ENCODE results near the gene PDGFD. TPM values are rescaled to one million over a fixed set of nuclear protein-coding genes. Genes with fewer than 3 reads are reported as not detected.

The PDGFD gene
- total and polyA plus RNA-seq, 2 donors (not counting 3 experiments of a cell fraction or from before 2014, with no cell fraction given), result 6.3 to 13.1 TPM

DNA sequence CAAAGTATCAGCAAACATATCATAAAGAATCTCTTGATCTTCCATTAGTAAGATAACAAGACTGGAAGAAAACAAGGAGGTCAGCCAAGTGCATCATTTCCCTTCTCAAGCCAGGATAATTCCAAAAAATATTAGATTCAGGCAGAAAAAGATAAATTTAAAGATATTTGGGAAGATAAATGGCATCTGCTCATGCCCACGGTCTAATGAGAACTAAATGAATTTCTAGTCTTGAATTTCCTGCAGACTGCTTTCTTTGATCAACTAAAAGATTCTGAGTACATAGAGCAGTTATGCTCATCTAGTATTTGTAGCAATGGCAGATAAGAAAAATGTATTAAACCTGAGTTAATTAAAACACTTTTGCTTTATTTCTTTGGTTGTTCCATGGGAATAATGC lies 96.4 kb downstream of the PDGFD start:
- ChIA-PET CTCF (no interaction called here), POLR2A (no interaction called here)
- H3K27me3 ChIP-seq (ENCODE audit: control insufficient read depth in 2 of 2, insufficient read depth in 2 of 2, low read length in 2 of 2), result no peaks in the 10 kb centered on the region
- intact Hi-C loops (cut with micrococcal nuclease), result no loop called here
- no peak for FAIRE-seq
- dilution Hi-C loops (cut with MboI; ENCODE audit: extremely low pct_ligation_motif_present, low sequenced_read_pairs), result no loop called here
- H3K4me3 ChIP-seq (replicated peaks in 1 of 3; ENCODE audit: insufficient read depth in 1 of 3, low read depth in 1 of 3, low read length in 3 of 3), result no peak overlapping the region
- H2AFZ ChIP-seq (ENCODE audit: low read depth, low read length), result no peak overlapping the region
- no peaks in the 10 kb centered on the region for H3K36me3 ChIP-seq (ENCODE audit: control insufficient read depth in 2 of 2, extremely low read depth in 1 of 2, insufficient read depth in 2 of 2, low read length in 2 of 2)
- BruUV-seq (replicated peaks), result no TSS peak
- H3K27ac ChIP-seq (ENCODE audit: insufficient read depth, low read depth, low read length), result no peak overlapping the region
- H3K79me2 ChIP-seq (ENCODE audit: control insufficient read depth, insufficient read depth, low read length), result no peaks in the 10 kb centered on the region
- H3K9me1 ChIP-seq (replicated peaks; ENCODE audit: control insufficient read depth, extremely low read depth, insufficient read depth, low read length), result no peaks in the 10 kb centered on the region
- DNase-seq (ENCODE audit: low read depth, low spot score), result no peak
- H3K4me1 ChIP-seq (ENCODE audit: control insufficient read depth, extremely low read depth, insufficient read depth, low read length), result no peaks in the 10 kb centered on the region
- no peaks in the 10 kb centered on the region for H3K9me3 ChIP-seq (replicated peaks; ENCODE audit: control insufficient read depth, insufficient read depth, low read length)
- no peak for TF ChIP-seq GATA2 (IDR thresholded peaks at IDR 0.05; ENCODE audit: insufficient read depth, insufficient read length, low read depth, low read length)
- no peak for TF ChIP-seq JUN (IDR thresholded peaks at IDR 0.05; ENCODE audit: borderline replicate concordance, insufficient read depth, insufficient read length, low read depth)
- TF ChIP-seq, protein P1, sequence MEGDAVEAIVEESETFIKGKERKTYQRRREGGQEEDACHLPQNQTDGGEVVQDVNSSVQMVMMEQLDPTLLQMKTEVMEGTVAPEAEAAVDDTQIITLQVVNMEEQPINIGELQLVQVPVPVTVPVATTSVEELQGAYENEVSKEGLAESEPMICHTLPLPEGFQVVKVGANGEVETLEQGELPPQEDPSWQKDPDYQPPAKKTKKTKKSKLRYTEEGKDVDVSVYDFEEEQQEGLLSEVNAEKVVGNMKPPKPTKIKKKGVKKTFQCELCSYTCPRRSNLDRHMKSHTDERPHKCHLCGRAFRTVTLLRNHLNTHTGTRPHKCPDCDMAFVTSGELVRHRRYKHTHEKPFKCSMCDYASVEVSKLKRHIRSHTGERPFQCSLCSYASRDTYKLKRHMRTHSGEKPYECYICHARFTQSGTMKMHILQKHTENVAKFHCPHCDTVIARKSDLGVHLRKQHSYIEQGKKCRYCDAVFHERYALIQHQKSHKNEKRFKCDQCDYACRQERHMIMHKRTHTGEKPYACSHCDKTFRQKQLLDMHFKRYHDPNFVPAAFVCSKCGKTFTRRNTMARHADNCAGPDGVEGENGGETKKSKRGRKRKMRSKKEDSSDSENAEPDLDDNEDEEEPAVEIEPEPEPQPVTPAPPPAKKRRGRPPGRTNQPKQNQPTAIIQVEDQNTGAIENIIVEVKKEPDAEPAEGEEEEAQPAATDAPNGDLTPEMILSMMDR (IDR thresholded peaks at IDR 0.05; ENCODE audit: extremely low read depth in 1 of 2, insufficient read depth in 1 of 2, low read depth in 1 of 2, low read length in 2 of 2), result no peak
- TF ChIP-seq FOS (IDR thresholded peaks at IDR 0.05; ENCODE audit: borderline replicate concordance, insufficient read depth, low read length), result no peak
- TF ChIP-seq MYC (IDR thresholded peaks at IDR 0.05; ENCODE audit: low read depth, low read length), result no peak
- no peak for TF ChIP-seq EZH2 (IDR thresholded peaks at IDR 0.05; ENCODE audit: borderline replicate concordance, low read depth, low read length, severe bottlenecking)
- H3K4me2 ChIP-seq (ENCODE audit: insufficient read depth, low read length), result no peak overlapping the region
- no peaks in the 10 kb centered on the region for H4K20me1 ChIP-seq (replicated peaks; ENCODE audit: control insufficient read depth, extremely low read depth, insufficient read depth, low read length)
- H3K9ac ChIP-seq (replicated peaks; ENCODE audit: extremely low read depth, insufficient read depth, low read length), result no peak overlapping the region

All from endothelial cell of umbilical vein (primary cell).